SJCRH30 (cell line): ENCODE measurements around the gene CDHR5. TPM values are rescaled to one million over a fixed set of nuclear protein-coding genes. Genes with fewer than 3 reads are reported as not detected.

ENCODE experiments used
- DNase-seq, 2 experiments: peaks; one replicate each; pipeline ENCODE4 v3.0.0-alpha.2; 2015 to 2020
- H3K27ac ChIP-seq: fragments of 250-450 bp; sonication (Bioruptor Pico); 2 replicates; pipeline ENCODE4 v1.5.1; 2020; ENCODE audit warnings: mild to moderate bottlenecking, moderate library complexity
- H3K27me3 ChIP-seq: fragments of 250-450 bp; sonication (Bioruptor Pico); 2 replicates; pipeline ENCODE4 v1.5.1; 2020; ENCODE audit warnings: mild to moderate bottlenecking, moderate library complexity
- H3K36me3 ChIP-seq: fragments of 250-450 bp; sonication (Bioruptor Pico); 2 replicates; pipeline ENCODE4 v1.5.1; 2020; ENCODE audit warnings: mild to moderate bottlenecking, moderate library complexity
- H3K4me1 ChIP-seq: fragments of 250-450 bp; sonication (Bioruptor Pico); 2 replicates; pipeline ENCODE4 v1.5.1; 2020; ENCODE audit warnings: mild to moderate bottlenecking, moderate library complexity
- H3K4me3 ChIP-seq: fragments of 250-450 bp; sonication (Bioruptor Pico); 2 replicates; pipeline ENCODE4 v1.5.1; 2020; ENCODE audit warnings: mild to moderate bottlenecking, moderate library complexity
- H3K9me3 ChIP-seq: fragments of 250-450 bp; sonication (Bioruptor Pico); replicated peaks from 2 replicates; pipeline ENCODE4 v1.5.1; 2020; ENCODE audit warnings: mild to moderate bottlenecking, moderate library complexity
- total RNA-seq: library from RNA; depleted of rRNA; stranded (reverse); fragments of >200 nt; shearing (Covaris generic); gene quantifications from 2 replicates; pipeline ENCODE4 v1.2.3, GENCODE V29; 2014

The CDHR5 gene
- total RNA-seq, 1 experiment from 2014 or later, result not detected

DNA sequence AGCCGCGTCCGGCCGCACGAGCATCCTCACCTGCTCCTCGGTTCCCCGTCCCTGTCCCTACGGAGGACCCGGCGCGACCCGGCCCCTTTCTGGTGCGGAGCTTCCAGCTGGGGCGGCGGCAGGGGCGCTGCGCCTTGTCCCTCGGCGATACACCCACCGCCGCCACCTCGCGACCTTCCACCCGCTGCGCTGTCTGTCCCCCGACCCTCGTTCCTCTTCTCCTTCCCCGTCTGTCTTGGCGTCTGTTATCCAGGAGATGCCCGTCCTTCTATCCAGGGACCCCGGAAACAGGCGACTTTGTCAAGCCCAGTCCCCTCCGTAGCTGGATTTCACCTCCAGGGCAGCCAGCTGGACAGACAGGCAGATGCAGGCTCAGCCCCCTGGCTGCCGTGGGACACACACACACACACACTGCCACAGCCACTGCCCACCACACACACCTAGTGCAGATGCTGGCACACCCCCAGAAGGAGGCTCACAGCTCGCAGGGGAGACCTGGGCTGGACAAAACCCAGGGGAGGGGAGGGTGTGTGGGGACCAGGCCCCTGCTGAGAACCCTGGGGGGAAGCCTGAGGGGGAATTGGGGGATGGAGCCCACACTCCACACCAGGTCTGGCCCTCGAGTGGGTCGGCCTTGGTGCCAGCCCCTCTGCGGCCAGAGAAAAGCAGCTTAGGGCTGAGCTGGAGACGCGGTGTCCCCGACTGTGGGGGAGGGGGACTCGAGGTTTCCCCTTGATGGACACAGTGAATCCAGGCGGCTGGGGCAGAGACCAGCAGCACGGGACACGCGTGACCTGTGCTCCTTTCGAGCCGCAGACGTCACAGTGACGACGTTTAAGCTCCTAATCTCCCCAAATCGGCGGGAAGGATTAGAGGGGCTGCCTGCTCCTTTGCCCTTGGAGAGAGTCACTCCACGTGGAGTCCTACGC lies 13.1 kb upstream of the CDHR5 start:
- Histone ChIP-seq H3K9me3 (no peaks in the 10 kb centered on the region), H3K4me1 (peaks cover 3% of the 10 kb centered on the region), H3K27ac (no peak overlapping the region), H3K36me3 (no peaks in the 10 kb centered on the region), H3K27me3 (no peaks in the 10 kb centered on the region), H3K4me3 (no peak overlapping the region)
- no peak for DNase-seq

DNA sequence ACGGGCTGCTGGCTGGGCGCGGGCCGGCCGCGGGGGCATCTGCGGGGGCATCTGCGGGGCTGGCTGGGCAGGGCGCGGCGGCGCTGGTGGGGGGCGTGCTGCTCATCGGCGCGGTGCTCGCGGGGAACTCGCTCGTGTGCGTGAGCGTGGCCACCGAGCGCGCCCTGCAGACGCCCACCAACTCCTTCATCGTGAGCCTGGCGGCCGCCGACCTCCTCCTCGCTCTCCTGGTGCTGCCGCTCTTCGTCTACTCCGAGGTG lies 12.5 kb upstream of the CDHR5 start:
- H3K27ac ChIP-seq, result no peak overlapping the region
- H3K9me3 ChIP-seq, result no peaks in the 10 kb centered on the region
- peaks cover 8% of the 10 kb centered on the region for H3K4me1 ChIP-seq
- no peak for DNase-seq
- H3K36me3 ChIP-seq, result no peaks in the 10 kb centered on the region
- no peak overlapping the region for H3K4me3 ChIP-seq
- no peaks in the 10 kb centered on the region for H3K27me3 ChIP-seq

DNA sequence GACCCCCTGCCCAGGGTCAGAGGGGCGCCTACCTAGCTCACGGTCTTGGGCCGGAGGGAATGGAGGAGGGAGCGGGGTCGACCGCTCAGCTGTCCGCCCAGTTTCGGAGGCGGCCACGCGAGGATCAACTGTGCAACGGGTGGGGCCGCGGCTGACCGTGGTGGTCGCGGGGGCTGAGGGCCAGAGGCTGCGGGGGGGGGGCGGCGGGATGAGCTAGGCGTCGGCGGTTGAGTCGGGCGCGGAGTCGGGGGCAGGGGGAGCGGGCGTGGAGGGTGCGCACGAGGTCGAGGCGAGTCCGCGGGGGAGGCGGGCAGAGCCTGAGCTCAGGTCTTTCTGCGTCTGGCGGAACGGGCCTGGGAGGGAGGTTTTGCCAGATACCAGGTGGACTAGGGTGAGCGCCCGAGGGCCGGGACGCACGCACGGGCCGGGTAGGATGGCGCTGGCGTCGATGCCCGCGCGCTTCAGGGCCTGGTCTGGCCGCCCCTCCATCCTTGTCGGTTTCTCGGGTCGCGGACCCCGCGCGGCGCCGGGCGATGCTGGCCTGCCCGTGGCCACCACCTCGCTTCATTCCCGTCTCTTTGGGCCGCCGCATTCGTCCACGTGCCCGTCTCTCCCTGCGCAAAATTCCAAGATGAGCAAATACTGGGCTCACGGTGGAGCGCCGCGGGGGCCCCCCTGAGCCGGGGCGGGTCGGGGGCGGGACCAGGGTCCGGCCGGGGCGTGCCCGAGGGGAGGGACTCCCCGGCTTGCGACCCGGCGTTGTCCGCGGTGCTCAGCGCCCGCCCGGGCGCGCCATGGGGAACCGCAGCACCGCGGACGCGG lies 12.0 kb upstream of the CDHR5 start, which contains the start of gene DRD4:
Gene DRD4 (plus strand): TSS at position 759 of the 822 bp plus-strand sequence. CDS start 36 bp downstream, at position 795.
- no peak within 1 kb of the TSS for H3K27ac ChIP-seq

DNA sequence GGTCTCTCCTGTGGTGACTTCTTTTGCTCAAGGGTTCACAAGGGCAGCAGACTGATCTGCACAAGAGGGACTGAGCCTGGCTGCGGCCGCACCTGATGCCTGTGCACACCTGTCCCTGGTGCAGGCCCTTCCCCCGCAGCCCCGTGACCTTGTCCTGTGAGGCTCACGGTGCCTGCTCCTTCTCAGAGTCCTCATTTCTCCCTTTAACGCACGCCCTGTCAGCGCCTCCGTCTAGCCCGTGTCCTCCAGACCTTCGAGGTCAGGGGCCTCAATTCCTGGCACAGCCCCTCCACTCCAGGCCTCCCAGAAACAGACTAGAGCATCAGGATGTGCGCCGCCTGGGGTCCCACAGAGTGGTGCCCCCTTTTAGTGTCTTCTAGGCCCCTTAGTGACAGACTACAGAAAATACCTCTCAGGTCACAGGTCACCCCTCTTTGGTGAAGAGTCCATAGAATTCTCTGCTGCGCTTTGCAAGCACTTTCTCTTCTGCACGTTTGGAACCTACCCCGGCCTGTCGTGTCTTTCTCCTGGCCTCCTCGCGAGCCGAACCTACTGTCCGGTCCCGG lies 11.3 kb upstream of the CDHR5 start:
- Histone ChIP-seq H3K27me3 (no peaks in the 10 kb centered on the region), H3K27ac (no peak overlapping the region), H3K36me3 (no peaks in the 10 kb centered on the region), H3K4me1 (peaks cover 8% of the 10 kb centered on the region), H3K4me3 (no peak overlapping the region), H3K9me3 (no peaks in the 10 kb centered on the region)
- no peak for DNase-seq

More for the DNA sequence above, 12.0 kb upstream of the CDHR5 start, which contains the start of gene DRD4:
- no peak within 1 kb of the TSS for H3K4me3 ChIP-seq
- no peaks in the 10 kb centered on the region for H3K27me3 ChIP-seq
- H3K4me1 ChIP-seq, result peaks cover 8% of the 10 kb centered on the region
- no peak for DNase-seq
- H3K36me3 ChIP-seq, result no peaks in the 10 kb centered on the region
- H3K9me3 ChIP-seq, result no peaks in the 10 kb centered on the region

DNA sequence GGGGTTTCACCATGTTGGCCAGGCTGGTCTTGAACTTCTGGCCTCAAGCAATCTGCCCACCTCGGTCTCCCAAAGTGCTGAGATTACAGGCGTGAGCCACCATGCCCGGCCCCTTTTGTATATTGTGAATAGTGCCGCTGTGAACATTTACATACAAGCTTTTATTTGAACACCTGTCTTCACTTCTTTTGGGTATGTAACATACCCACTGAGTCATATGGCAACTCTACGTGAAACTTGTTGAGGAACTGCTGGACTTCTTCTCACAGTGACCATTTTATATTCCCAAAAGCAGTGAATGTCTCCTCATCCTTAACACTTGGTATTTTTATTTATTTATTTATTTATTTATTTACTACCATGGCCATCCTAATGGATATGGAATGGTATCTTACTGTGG lies 6.1 kb upstream of the CDHR5 start:
- H3K4me1 ChIP-seq, result peaks cover 19% of the 10 kb centered on the region
- no peak overlapping the region for H3K27ac ChIP-seq
- no peaks in the 10 kb centered on the region for H3K9me3 ChIP-seq
- no peaks in the 10 kb centered on the region for H3K36me3 ChIP-seq
- DNase-seq, result no peak
- H3K27me3 ChIP-seq, result no peaks in the 10 kb centered on the region
- H3K4me3 ChIP-seq, result no peak overlapping the region

DNA sequence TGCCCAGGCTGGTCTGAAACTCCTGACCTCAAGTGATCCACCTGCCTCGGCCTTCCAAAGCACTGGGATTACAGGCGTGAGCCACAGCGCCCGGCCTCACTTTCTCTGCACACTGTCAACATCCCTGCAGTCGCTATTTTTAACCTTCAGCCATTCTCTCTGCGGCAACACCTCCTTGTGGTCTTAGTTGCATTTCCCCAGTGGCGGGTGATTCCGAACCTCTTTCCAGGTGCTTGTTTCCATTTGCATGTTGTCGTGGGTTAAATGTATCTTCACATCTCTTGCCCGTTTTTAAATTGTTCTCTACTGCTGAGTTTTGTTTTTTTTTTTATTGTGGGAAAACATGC lies 4.5 kb upstream of the CDHR5 start:
- peak; percentile 46 to 56 for DNase-seq

DNA sequence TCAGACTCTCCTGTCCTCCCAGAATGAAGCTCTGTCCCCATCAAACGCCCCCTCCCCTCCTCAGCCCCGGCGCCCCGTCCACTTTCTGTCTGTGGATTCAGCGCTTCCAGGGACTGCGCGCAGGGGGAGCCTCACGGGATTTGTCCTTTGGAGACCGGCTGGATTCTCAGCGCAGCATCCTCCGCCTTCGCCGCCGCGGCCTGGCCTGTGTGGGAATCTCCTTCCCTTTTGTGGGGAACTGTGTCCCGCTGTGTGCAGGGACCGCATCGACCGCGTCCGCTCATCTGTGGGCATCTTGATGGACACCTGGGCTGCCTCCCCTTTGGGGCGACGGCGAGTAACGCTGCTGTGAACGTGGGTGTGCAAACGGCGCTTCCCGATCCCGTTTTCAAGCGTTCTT lies 3.3 kb upstream of the CDHR5 start:
- peak overlapping the region; percentile 27 for H3K27ac ChIP-seq
- DNase-seq, result no peak
- peaks cover 25% of the 10 kb centered on the region for H3K4me1 ChIP-seq
- no peaks in the 10 kb centered on the region for H3K9me3 ChIP-seq
- no peaks in the 10 kb centered on the region for H3K36me3 ChIP-seq
- no peak overlapping the region for H3K4me3 ChIP-seq
- no peaks in the 10 kb centered on the region for H3K27me3 ChIP-seq

More for the DNA sequence above, 4.5 kb upstream of the CDHR5 start:
- Histone ChIP-seq H3K9me3 (no peaks in the 10 kb centered on the region), H3K4me3 (no peak overlapping the region), H3K4me1 (peaks cover 20% of the 10 kb centered on the region), H3K27ac (peak overlapping the region; percentile 30), H3K27me3 (no peaks in the 10 kb centered on the region), H3K36me3 (no peaks in the 10 kb centered on the region)

DNA sequence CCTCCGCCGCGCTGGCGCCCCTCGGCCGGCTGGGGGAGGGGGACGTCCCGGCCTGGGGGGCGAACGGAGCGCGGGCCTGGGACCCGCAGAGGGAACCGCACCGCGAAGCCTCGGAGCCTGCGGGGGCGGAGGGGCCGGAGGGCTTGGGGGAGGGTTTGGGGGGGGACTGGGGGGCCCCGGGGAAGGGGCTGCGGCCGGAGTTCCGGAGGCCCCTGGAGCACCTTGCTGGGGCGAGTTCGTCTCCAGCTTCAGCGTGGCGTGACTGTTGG lies 2.5 kb upstream of the CDHR5 start:
- Histone ChIP-seq H3K36me3 (no peaks in the 10 kb centered on the region), H3K27ac (no peak overlapping the region), H3K27me3 (no peaks in the 10 kb centered on the region), H3K4me1 (peaks cover 18% of the 10 kb centered on the region), H3K4me3 (no peak overlapping the region), H3K9me3 (no peaks in the 10 kb centered on the region)
- no peak for DNase-seq

DNA sequence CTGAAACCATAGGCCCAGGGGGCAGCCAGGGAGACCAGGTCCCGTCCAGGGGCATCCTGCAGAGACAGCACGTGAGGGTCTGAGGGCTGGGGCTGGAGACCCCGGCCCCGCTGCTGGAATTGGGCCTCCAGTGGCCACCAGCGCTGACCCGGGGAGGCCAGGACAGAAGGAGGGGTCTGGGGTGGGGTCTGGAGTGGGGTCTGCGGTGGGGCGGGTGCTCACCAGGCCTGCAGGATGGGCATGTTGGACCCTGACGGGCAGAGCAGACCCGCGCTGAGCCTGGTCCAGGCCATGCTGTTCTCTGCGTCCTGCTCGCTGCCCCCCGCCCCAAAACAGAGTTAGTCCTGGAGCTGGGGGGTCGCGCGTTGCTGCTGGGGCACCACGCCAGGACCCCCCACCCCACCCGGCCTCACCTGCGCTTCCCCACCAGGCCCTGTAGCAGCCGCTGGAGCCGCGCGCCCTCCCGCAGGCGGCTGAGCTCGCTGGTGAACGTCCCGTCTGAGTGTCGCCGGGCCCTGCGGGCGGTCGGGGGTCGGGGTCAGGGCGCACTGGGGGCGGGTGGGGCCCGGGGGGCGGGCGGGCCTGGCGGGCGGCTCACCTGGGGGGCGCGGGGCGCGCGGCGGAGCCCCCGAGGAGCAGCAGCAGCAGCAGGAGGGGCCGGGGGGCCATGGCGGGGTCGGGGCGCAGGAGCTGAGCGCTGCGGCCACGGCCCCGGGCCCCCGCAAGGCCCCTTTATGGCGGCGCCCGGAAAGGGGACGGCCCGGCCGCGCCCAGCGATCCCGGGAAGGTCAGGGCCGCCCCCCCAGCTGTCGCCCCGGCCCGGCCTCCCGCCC lies 1.9 kb upstream of the CDHR5 start, which contains the start of gene SCT:
Gene SCT (minus strand): TSS at position 707 of the 833 bp plus-strand sequence. CDS start 38 bp downstream, at position 669.
- Histone ChIP-seq H3K36me3 (no peaks in the 10 kb centered on the region), H3K9me3 (no peaks in the 10 kb centered on the region), H3K4me1 (peaks cover 18% of the 10 kb centered on the region), H3K27ac (no peak within 1 kb of the TSS), H3K27me3 (no peaks in the 10 kb centered on the region), H3K4me3 (no peak within 1 kb of the TSS)
- no peak for DNase-seq

DNA sequence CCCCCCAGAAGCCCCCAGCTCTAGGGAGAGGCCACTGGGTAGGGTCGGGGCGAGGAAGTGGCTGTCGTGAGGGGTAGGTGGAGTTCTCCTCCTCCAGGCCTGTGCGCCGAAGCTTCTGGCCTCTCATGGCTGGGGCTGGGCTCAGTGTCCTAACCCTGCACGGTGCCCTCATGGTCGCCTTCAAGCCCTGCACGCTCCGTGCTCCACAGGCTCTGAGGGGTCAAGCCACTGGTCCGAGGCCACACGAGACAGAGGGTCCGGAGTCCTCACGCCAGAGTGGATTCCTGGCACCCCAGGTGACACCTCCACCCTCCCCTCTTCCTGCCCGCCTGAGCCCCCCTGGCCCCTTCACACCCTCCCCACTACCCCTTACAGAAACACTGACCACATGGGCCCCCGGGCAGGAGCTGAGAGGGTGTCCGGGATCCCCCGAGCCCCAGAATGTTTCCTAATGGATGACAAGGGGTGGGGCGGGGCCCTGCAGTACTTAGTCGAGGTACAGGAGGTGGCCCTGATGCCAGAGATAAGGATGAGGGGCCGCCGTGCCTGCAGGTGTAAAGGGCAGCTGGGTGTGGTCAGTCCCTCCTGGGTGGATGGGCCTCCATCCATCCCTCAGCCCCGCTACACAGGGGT lies 997 bp upstream of the CDHR5 start:
- H3K9me3 ChIP-seq, result no peaks in the 10 kb centered on the region
- no peak overlapping the region for H3K4me3 ChIP-seq
- DNase-seq, result no peak
- no peaks in the 10 kb centered on the region for H3K36me3 ChIP-seq
- no peak overlapping the region for H3K27ac ChIP-seq
- peaks cover 18% of the 10 kb centered on the region for H3K4me1 ChIP-seq
- H3K27me3 ChIP-seq, result no peaks in the 10 kb centered on the region

DNA sequence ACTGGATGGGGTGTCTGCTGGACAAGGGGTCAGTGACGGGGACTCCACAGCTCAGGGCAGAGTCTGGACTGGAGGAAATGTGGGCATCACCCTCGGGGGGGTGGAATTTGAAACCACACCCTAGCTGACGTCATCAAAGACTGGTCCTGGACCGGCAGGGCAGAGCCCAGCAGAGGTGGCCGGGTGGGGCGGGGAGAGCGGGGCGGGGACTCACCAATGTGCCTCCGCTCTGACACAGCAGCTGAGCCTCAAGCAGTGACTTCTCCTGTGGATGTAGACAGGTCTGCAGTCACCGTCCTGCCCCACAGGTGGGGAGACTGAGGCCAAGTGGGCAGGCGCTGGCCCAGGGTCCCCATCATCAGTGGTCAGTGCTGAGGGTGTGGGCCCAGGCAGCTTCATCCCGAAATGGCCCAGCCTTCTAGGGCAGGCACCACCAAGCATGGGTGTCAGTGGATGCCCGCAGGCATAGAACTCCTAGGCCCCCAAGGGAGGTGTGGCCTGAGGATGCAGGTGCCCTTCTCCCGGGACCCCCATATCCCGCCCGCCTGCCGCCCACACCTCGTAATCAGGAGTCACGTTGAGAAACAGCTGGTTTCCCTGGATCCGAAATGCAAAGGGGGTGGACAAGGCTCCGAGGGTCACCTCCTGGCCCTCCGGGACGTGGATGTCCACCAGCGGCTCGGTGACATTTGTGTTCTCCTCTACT lies 603 bp downstream of the CDHR5 start:
- Histone ChIP-seq H3K27me3 (no peaks in the 10 kb centered on the region), H3K36me3 (no peaks in the 10 kb centered on the region), H3K27ac (no peak overlapping the region), H3K9me3 (no peaks in the 10 kb centered on the region), H3K4me1 (peaks cover 11% of the 10 kb centered on the region), H3K4me3 (no peak overlapping the region)
- DNase-seq, result peak; percentile 52 to 73

DNA sequence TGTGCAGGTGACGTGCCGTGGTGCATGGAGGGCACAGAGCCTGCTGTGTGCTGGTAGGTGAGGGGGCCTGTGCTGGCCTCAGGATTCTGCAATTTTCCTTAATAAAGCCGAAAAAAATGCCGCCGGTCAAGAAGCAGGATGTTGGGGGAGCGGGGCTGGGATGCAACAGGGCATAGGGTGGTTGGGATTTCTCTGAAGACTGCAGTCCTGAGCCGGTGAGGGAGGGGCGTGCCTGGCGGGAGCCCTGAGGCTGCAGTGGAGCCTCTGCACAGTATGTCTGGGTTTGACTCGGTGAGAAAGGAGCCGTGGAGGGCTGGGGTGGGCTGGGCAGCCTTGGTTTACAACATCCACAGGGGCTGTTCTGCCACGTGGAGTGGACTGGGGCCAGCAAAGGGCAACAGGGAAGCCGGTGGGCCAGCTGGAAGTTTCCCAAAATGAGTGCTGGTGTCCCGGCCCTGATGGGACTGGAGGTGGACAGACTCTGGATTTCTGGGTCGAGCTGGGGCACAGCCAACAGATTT lies 1.3 kb downstream of the CDHR5 start:
- no peak overlapping the region for H3K4me3 ChIP-seq
- no peak for DNase-seq
- H3K36me3 ChIP-seq, result no peaks in the 10 kb centered on the region
- no peak overlapping the region for H3K27ac ChIP-seq
- peaks cover 10% of the 10 kb centered on the region; the same call in 1 of the 2 replicates for H3K4me1 ChIP-seq
- no peaks in the 10 kb centered on the region for H3K9me3 ChIP-seq
- no peaks in the 10 kb centered on the region for H3K27me3 ChIP-seq

DNA sequence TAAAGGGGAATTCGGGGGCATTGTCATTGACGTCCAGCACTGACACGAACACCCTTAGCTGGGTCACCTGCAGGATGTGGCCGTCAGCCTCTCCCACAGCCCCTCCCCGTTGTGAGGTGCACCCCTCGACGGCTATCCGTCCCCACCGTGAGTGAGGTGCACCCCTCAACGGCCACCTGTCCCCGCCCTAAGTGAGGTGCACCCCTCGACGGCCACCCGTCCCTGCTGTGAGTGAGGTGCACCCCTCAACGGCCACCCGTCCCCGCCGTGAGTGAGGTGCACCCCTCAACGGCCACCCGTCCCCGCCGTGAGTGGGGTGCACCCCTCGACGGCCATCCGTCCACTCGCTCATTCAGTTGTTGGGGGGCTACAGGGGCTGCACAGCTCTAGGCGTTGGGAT lies 2.9 kb downstream of the CDHR5 start:
- H3K36me3 ChIP-seq, result no peaks in the 10 kb centered on the region; the same call in 1 of the 2 replicates
- no peaks in the 10 kb centered on the region for H3K27me3 ChIP-seq
- H3K4me1 ChIP-seq, result peaks cover 7% of the 10 kb centered on the region; the same call in 1 of the 2 replicates
- no peak overlapping the region for H3K4me3 ChIP-seq
- H3K9me3 ChIP-seq, result no peaks in the 10 kb centered on the region
- no peak for DNase-seq
- H3K27ac ChIP-seq, result no peak overlapping the region
